Mucosa of gallbladder (tissue), 1 donor: Measurements from ENCODE around the gene PSAP. TPM values are rescaled to one million over a fixed set of nuclear protein-coding genes. Genes with fewer than 3 reads are reported as not detected.

ENCODE experiments used
- DNase-seq: peaks from one replicate; pipeline ENCODE4 v3.0.0-alpha.2; 2020; ENCODE audit warnings: low spot score
- total RNA-seq: library from RNA; stranded (reverse); gene quantifications from one replicate; pipeline ENCODE4 v1.2.1, GENCODE V29; 2021
- donor health status: DM: no; HTN: no; CAD: no.

Gene PSAP
- total RNA-seq, 1 donor from 2014 or later, result 1,332 TPM

- DNase-seq, result no peak
These were observed 66.3 kb downstream of the PSAP start for GRCh38 chr10:71784679-71785272.

GRCh38 chr10:71783917-71784678 is 67.0 kb downstream of the PSAP start:
- DNase-seq, result no peak

GRCh38 chr10:71782917-71783490 is 68.0 kb downstream of the PSAP start:
- DNase-seq, result no peak

GRCh38 chr10:71782221-71782916 is 68.7 kb downstream of the PSAP start:
- DNase-seq, result no peak

GRCh38 chr10:71780719-71781118 is 70.3 kb downstream of the PSAP start:
- no peak for DNase-seq

- no peak for DNase-seq
These were observed 70.9 kb downstream of the PSAP start for GRCh38 chr10:71780156-71780555.

GRCh38 chr10:71779641-71780040 is 71.4 kb downstream of the PSAP start:
- no peak for DNase-seq

- DNase-seq, result no peak
These were observed 72.8 kb downstream of the PSAP start for GRCh38 chr10:71778071-71778825.

GRCh38 chr10:71777213-71777985 is 73.7 kb downstream of the PSAP start:
- no peak for DNase-seq

- DNase-seq, result no peak
These were observed 74.5 kb downstream of the PSAP start for GRCh38 chr10:71776481-71776925.

- no peak for DNase-seq
These were observed 75.9 kb downstream of the PSAP start for GRCh38 chr10:71774916-71775702.

- peak; percentile 92 for DNase-seq
These were observed 77.7 kb downstream of the PSAP start, which contains the start of gene VSIR for GRCh38 chr10:71773221-71773971. Gene VSIR (minus strand): TSS chr10:71773520. CDS start chr10:71773439, 81 bp downstream.

GRCh38 chr10:71772832-71773220 is 78.2 kb downstream of the PSAP start:
- no peak for DNase-seq

- peak; percentile 66 for DNase-seq
These were observed 79.0 kb downstream of the PSAP start for GRCh38 chr10:71771821-71772617.

- no peak for DNase-seq
These were observed 79.8 kb downstream of the PSAP start for GRCh38 chr10:71771204-71771603.

- no peak for DNase-seq
These were observed 80.3 kb downstream of the PSAP start for GRCh38 chr10:71770789-71771188.

- no peak for DNase-seq
These were observed 80.8 kb downstream of the PSAP start for GRCh38 chr10:71770255-71770654.

GRCh38 chr10:71769279-71769823 is 81.7 kb downstream of the PSAP start:
- no peak for DNase-seq
